Measurements from ENCODE around the gene PHYKPL. TPM values are rescaled to one million over a fixed set of nuclear protein-coding genes. Genes with fewer than 3 reads are reported as not detected.

Gene PHYKPL
- 9.8 and 21.2 TPM in 2 replicates for total RNA-seq

GRCh38 chr5:178232124-178232919 lies at the start of gene PHYKPL:
TSS of gene PHYKPL (minus strand) at chr5:178232802. CDS start at chr5:178232550, 252 bp downstream.

DNA sequence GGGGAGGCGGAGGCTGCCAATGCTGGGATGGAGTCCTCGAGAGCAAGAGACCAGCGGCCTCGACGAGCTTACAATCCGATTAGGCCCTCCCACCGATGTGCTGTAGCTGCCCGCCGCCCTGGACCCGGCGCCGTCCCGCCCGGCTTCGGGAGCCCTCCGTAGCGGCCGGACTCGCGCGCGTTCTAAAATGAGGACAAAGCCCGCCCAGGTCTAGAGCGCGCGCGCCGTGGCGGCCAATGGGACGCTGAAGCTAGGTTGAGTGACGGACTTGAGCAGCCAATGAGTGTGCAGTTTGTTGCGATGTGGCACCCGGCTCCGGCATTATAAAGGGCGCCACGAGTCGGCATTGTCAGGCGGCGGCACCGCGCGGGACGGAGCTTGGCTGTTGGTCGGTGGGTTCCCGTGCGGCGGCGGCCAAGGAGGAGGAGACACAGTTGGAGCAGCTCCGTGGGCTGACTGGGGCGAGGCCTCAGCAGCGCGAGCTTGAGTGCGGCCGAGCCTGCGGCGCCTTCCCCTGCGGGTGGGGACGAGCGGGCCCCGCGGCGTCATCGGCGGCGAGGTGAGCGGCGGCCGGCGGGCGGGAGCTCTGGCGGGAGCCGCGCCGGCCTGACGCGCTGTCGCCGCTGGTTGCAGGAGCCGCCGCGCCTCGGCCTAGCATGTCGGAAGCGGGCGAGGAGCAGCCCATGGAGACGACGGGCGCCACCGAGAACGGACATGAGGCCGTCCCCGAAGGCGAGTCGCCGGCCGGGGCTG lies 28.2 kb downstream of the PHYKPL start, which contains the start of gene HNRNPAB:
TSS of gene HNRNPAB (plus strand) at position 352 of the 753 bp plus-strand sequence. CDS start at position 657, 305 bp downstream.

GRCh38 chr5:178187014-178187413 lies 45.6 kb downstream of the PHYKPL start, which contains the start of gene GMCL2:
TSS of gene GMCL2 (minus strand) at chr5:178187371. CDS start at chr5:178187299, 72 bp downstream.

Other genes starting within 250 kb of the PHYKPL start
- gene PROP1, start 236.6 kb downstream of the PHYKPL start, total RNA-seq = not detected in 2 replicates
- gene N4BP3, start 119.3 kb downstream of the PHYKPL start, total RNA-seq = 1.6 and 2.8 TPM in 2 replicates
- gene RMND5B, start 101.8 kb downstream of the PHYKPL start, total RNA-seq = 19.0 and 48.8 TPM in 2 replicates
- 248 and 376 TPM in 2 replicates for gene NHP2, start 78.9 kb downstream of the PHYKPL start, total RNA-seq
- gene GMCL2, start 45.4 kb downstream of the PHYKPL start, total RNA-seq = not detected in 2 replicates
- gene HNRNPAB, start 28.3 kb downstream of the PHYKPL start, total RNA-seq = 65.7 and 122 TPM in 2 replicates